ENCODE data around the gene KRT1. TPM values are rescaled to one million over a fixed set of nuclear protein-coding genes. Genes with fewer than 3 reads are reported as not detected.

Gene KRT1
- polyA plus RNA-seq, 1 donor = 1.0 TPM

- DNase-seq (ENCODE audit: low read depth) = no peak
These were observed 18.6 kb upstream of the KRT1 start for GRCh38 chr12:52698651-52699340.

- DNase-seq (ENCODE audit: low read depth) = no peak
These were observed 16.9 kb upstream of the KRT1 start for GRCh38 chr12:52697058-52697582.

GRCh38 chr12:52696588-52696987 is 16.4 kb upstream of the KRT1 start:
- no peak for DNase-seq (ENCODE audit: low read depth)

- no peak for DNase-seq (ENCODE audit: low read depth)
These were observed 14.8 kb upstream of the KRT1 start for GRCh38 chr12:52695039-52695438.

GRCh38 chr12:52694151-52694550 is 13.9 kb upstream of the KRT1 start:
- no peak for DNase-seq (ENCODE audit: low read depth)

- DNase-seq (ENCODE audit: low read depth) = no peak
These were observed 13.1 kb upstream of the KRT1 start for GRCh38 chr12:52693261-52693660.

- no peak for DNase-seq (ENCODE audit: low read depth)
These were observed 12.0 kb upstream of the KRT1 start for GRCh38 chr12:52692254-52692653.

- DNase-seq (ENCODE audit: low read depth) = no peak
These were observed 11.6 kb upstream of the KRT1 start for GRCh38 chr12:52691841-52692150.

- no peak for DNase-seq (ENCODE audit: low read depth)
These were observed 11.1 kb upstream of the KRT1 start for GRCh38 chr12:52691076-52691840.

GRCh38 chr12:52690351-52691075 is 10.3 kb upstream of the KRT1 start:
- no peak for DNase-seq (ENCODE audit: low read depth)

- DNase-seq (ENCODE audit: low read depth) = no peak
These were observed 9.7 kb upstream of the KRT1 start for GRCh38 chr12:52689936-52690335.

- no peak for DNase-seq (ENCODE audit: low read depth)
These were observed 9.0 kb upstream of the KRT1 start for GRCh38 chr12:52689239-52689638.

- no peak for DNase-seq (ENCODE audit: low read depth)
These were observed 8.3 kb upstream of the KRT1 start for GRCh38 chr12:52688481-52688880.

- DNase-seq (ENCODE audit: low read depth) = no peak
These were observed 7.5 kb upstream of the KRT1 start for GRCh38 chr12:52687497-52688385.

GRCh38 chr12:52686756-52687487 is 6.7 kb upstream of the KRT1 start:
- no peak for DNase-seq (ENCODE audit: low read depth)

- no peak for DNase-seq (ENCODE audit: low read depth)
These were observed 5.9 kb upstream of the KRT1 start for GRCh38 chr12:52686063-52686462.

GRCh38 chr12:52685406-52685890 is 5.2 kb upstream of the KRT1 start:
- DNase-seq (ENCODE audit: low read depth) = no peak

- no peak for DNase-seq (ENCODE audit: low read depth)
These were observed 4.2 kb upstream of the KRT1 start for GRCh38 chr12:52684431-52684830.

- no peak for DNase-seq (ENCODE audit: low read depth)
These were observed 3.5 kb upstream of the KRT1 start for GRCh38 chr12:52683575-52684300.

Data from forelimb muscle (tissue), 1 donor.